GM21360 (cell line): ENCODE measurements around the gene CPNE5.

ENCODE experiments used
- ATAC-seq: cut with Tn5 transposase; IDR thresholded peaks from one replicate; pipeline ENCODE4 v1.9.1; 2021; ENCODE audit warnings: mild to moderate bottlenecking, moderate library complexity; ENCODE audit not compliant: unreplicated experiment

The CPNE5 gene

GRCh38 chr6:36858407-36858981 lies 19.2 kb upstream of the CPNE5 start:
- no peak for ATAC-seq

- ATAC-seq, result no peak
Observed at GRCh38 chr6:36857325-36857724, 18.1 kb upstream of the CPNE5 start.

- no peak for ATAC-seq
Observed at GRCh38 chr6:36856277-36856676, 17.0 kb upstream of the CPNE5 start.

GRCh38 chr6:36855750-36856149 lies 16.5 kb upstream of the CPNE5 start:
- no peak for ATAC-seq

- no peak for ATAC-seq
Observed at GRCh38 chr6:36853325-36853724, 14.1 kb upstream of the CPNE5 start.

- ATAC-seq, result no peak
Observed at GRCh38 chr6:36852481-36853147, 13.4 kb upstream of the CPNE5 start.

- ATAC-seq, result no peak
Observed at GRCh38 chr6:36851626-36852025, 12.4 kb upstream of the CPNE5 start.

GRCh38 chr6:36851149-36851614 lies 11.9 kb upstream of the CPNE5 start:
- no peak for ATAC-seq

GRCh38 chr6:36850021-36850420 lies 10.8 kb upstream of the CPNE5 start:
- no peak for ATAC-seq

- no peak for ATAC-seq
Observed at GRCh38 chr6:36848658-36849441, 9.6 kb upstream of the CPNE5 start.

GRCh38 chr6:36847991-36848390 lies 8.7 kb upstream of the CPNE5 start:
- ATAC-seq, result no peak

GRCh38 chr6:36847152-36847551 lies 7.9 kb upstream of the CPNE5 start:
- no peak for ATAC-seq

GRCh38 chr6:36845233-36845632 lies 6.0 kb upstream of the CPNE5 start:
- no peak for ATAC-seq

- ATAC-seq, result no peak
Observed at GRCh38 chr6:36844232-36845170, 5.3 kb upstream of the CPNE5 start.

- no peak for ATAC-seq
Observed at GRCh38 chr6:36843170-36843569, 3.9 kb upstream of the CPNE5 start.

- ATAC-seq, result no peak
Observed at GRCh38 chr6:36841756-36842155, 2.5 kb upstream of the CPNE5 start.

GRCh38 chr6:36840432-36841403 lies 1.5 kb upstream of the CPNE5 start:
- no peak for ATAC-seq

GRCh38 chr6:36839749-36840431 lies 646 bp upstream of the CPNE5 start:
- ATAC-seq, result no peak

GRCh38 chr6:36837686-36838085 lies 1.6 kb downstream of the CPNE5 start:
- ATAC-seq, result no peak
